ENCODE results near the gene MRPL57.
A peak's percentile ranks its signal among the peaks of the same experiment; 100 is the strongest.

DNA sequence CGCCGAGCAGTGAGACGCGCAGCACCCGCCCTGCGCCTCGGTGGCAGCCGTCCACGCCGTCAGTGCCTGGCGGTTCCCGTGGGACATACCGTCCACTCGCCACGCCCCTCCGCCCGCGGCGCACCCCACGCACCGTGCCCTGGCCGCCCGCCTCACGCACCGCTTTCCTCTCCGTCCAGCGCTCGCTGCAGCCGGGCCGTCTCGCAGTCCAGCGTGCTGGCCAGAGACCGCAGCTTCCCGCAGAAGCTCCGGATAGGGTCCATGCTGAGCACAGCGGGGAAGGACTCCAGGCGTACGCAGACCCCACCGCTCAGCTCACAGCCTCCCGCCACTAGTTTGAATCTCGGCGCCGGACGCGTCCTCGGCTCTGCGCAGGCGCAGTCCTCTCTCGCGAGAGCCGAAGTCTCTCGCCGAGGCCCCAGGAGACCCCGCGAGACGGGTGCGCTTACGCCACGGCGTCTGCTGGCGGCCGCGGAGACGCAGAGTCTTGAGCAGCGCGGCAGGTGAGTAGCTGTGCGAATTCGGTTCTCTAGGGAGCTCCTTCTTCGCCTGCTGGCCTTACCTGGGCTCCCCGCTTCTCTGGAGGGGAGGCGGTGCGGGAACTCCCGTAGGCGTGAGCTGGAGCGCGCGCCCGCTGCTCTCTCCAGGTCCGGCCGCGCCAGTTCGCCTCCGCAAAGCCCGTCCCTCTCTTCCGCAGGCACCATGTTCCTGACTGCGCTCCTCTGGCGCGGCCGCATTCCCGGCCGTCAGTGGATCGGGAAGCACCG, at the start of gene MRPL57, which contains the start of gene SKA3:
- TF ChIP-seq POLR2A (IDR thresholded peaks at IDR 0.05; ENCODE audit: extremely low read depth, insufficient read length): peak; percentile 98
- TF ChIP-seq, protein P1, sequence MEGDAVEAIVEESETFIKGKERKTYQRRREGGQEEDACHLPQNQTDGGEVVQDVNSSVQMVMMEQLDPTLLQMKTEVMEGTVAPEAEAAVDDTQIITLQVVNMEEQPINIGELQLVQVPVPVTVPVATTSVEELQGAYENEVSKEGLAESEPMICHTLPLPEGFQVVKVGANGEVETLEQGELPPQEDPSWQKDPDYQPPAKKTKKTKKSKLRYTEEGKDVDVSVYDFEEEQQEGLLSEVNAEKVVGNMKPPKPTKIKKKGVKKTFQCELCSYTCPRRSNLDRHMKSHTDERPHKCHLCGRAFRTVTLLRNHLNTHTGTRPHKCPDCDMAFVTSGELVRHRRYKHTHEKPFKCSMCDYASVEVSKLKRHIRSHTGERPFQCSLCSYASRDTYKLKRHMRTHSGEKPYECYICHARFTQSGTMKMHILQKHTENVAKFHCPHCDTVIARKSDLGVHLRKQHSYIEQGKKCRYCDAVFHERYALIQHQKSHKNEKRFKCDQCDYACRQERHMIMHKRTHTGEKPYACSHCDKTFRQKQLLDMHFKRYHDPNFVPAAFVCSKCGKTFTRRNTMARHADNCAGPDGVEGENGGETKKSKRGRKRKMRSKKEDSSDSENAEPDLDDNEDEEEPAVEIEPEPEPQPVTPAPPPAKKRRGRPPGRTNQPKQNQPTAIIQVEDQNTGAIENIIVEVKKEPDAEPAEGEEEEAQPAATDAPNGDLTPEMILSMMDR (IDR thresholded peaks at IDR 0.05; ENCODE audit: low read depth, low read length): no peak
